ENCODE measurements around the gene PGBD4. TPM values are rescaled to one million over a fixed set of nuclear protein-coding genes. Genes with fewer than 3 reads are reported as not detected.
"Not testable (repeated sequence)": the region's sequence is repeated elsewhere in the genome, so short reads cannot be mapped to it uniquely, and the experiment has no call there.

Gene PGBD4
- total RNA-seq, 1 donor from 2014 or later: 4.0 TPM

GRCh38 chr15:34084086-34084485, 17.8 kb upstream of the PGBD4 start:
- intact Hi-C loops (cut with micrococcal nuclease): no loop called here
- no peaks in the 10 kb centered on the region for H3K27me3 Mint-ChIP-seq
- H3K4me1 Mint-ChIP-seq: no peaks in the 10 kb centered on the region
- no peak overlapping the region for H3K27ac Mint-ChIP-seq
- H3K36me3 Mint-ChIP-seq (ENCODE audit: low read depth): peaks cover 33% of the 10 kb centered on the region
- no peaks in the 10 kb centered on the region for H3K9me3 Mint-ChIP-seq
- DNase-seq: no peak
- H3K4me3 Mint-ChIP-seq: no peak overlapping the region

DNA sequence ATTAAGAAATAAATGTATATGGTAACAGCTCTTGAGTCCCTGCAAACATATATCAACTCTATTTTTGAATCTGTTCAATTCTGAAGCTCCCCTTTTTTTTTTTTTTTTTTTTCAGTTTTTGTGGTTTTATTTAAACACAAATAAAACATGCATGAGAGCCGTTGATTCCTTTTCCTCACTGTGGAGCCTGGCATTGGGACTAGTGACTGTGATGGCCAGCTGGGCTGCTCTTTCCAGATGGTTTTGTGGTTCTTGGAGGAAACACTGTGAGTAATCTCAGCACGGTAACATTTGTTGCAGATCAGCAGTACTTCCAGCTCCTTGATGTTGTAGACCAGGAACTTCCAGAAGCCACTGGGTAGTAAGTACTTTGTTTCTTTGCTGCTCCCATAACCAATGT, 16.1 kb upstream of the PGBD4 start:
- Mint-ChIP-seq H3K36me3 (ENCODE audit: low read depth) (peaks cover 43% of the 10 kb centered on the region), H3K27me3 (no peaks in the 10 kb centered on the region), H3K27ac (no peak overlapping the region), H3K4me1 (peaks cover 2% of the 10 kb centered on the region), H3K9me3 (no peaks in the 10 kb centered on the region), H3K4me3 (no peak overlapping the region)
- intact Hi-C loops (cut with micrococcal nuclease): no loop called here
- no peak for DNase-seq

- peaks cover 31% of the 10 kb centered on the region for H3K36me3 Mint-ChIP-seq (ENCODE audit: low read depth)
- H3K4me1 Mint-ChIP-seq: peaks cover 30% of the 10 kb centered on the region
- H3K27ac Mint-ChIP-seq: no peak overlapping the region
- H3K27me3 Mint-ChIP-seq: peaks cover 2% of the 10 kb centered on the region
- intact Hi-C loops (cut with micrococcal nuclease): loop anchor here (5.0 to 10.0 kb wide), 4 partner anchors 265 to 898 kb away; partner anchors contain the start of genes GOLGA8A, GOLGA8B and LPCAT4
- DNase-seq: no peak
- H3K9me3 Mint-ChIP-seq: peaks cover 9% of the 10 kb centered on the region
- peak overlapping the region; percentile 100 for H3K4me3 Mint-ChIP-seq
Observed at GRCh38 chr15:34099914-34100313, 2.0 kb upstream of the PGBD4 start.

DNA sequence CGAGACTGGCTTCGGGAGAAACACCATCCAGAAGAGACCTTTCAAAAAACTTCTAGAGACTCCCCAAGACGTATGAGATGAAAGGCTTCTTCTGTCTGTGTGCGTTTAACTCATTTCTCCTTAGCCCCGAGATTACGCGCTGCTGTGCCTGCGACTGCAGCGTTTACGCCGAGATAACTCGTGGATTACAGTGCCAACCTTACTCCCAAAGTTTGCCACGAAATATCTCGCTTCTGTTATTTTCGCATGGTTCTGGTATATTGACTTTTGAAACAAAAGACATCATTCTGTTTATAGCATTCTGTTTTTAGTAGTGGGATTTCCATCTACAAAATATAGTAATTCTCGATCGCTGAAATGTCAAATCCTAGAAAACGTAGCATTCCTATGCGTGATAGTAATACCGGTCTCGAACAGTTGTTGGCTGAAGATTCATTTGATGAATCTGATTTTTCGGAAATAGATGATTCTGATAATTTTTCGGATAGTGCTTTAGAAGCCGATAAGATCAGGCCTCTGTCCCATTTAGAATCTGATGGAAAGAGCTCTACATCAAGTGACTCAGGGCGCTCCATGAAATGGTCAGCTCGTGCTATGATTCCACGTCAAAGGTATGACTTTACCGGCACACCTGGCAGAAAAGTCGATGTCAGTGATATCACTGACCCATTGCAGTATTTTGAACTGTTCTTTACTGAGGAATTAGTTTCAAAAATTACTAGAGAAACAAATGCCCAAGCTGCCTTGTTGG, 467 bp downstream of the PGBD4 start:
- Mint-ChIP-seq H3K27me3 (peaks cover 2% of the 10 kb centered on the region), H3K36me3 (ENCODE audit: low read depth) (peaks cover 36% of the 10 kb centered on the region), H3K27ac (peak overlapping the region; percentile 100), H3K4me3 (peak overlapping the region; percentile 100), H3K9me3 (peaks cover 9% of the 10 kb centered on the region), H3K4me1 (peaks cover 29% of the 10 kb centered on the region)
- intact Hi-C loops (cut with micrococcal nuclease): loop anchor here (1.0 to 10.0 kb wide), 7 partner anchors 108 to 900 kb away; partner anchors contain the start of genes AQR, GOLGA8A, GOLGA8B and KATNBL1
- DNase-seq: no peak

GRCh38 chr15:34106423-34106822, 4.5 kb downstream of the PGBD4 start:
- Mint-ChIP-seq H3K4me3 (no peak overlapping the region), H3K27me3 (peaks cover 2% of the 10 kb centered on the region), H3K27ac (no peak overlapping the region), H3K4me1 (peaks cover 17% of the 10 kb centered on the region), H3K36me3 (ENCODE audit: low read depth) (peaks cover 35% of the 10 kb centered on the region), H3K9me3 (peaks cover 9% of the 10 kb centered on the region)
- intact Hi-C loops (cut with micrococcal nuclease): loop anchor here (10.0 kb wide), 2 partner anchors 258 to 328 kb away; partner anchors contain the start of genes GOLGA8A and LPCAT4
- no peak for DNase-seq

DNA sequence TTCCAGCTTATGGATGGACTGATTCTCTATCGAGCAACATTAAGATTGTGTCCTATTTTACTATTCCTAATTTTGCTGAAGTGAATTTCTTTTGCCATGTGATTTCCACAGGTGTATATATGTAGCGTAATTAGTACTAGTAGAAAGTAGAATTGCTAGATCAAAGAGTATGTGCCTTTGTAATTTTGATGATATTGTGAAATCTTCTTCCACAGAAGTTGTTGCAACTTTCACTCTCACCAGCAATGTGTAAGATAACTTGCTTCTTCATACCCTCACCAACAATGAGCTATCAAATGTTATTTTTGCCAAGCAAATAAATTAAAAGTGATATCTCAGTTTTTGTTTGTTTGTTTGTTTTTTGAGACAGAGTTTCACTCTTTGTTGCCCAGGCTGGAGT, 5.4 kb downstream of the PGBD4 start:
- Mint-ChIP-seq H3K27me3 (no peaks in the 10 kb centered on the region), H3K4me1 (peaks cover 12% of the 10 kb centered on the region), H3K36me3 (ENCODE audit: low read depth) (peaks cover 28% of the 10 kb centered on the region), H3K27ac (no peak overlapping the region), H3K9me3 (peaks cover 9% of the 10 kb centered on the region), H3K4me3 (no peak overlapping the region)
- no peak for DNase-seq
- intact Hi-C loops (cut with micrococcal nuclease): loop anchor here (10.0 kb wide), 2 partner anchors 257 to 327 kb away; partner anchors contain the start of genes GOLGA8A and LPCAT4

GRCh38 chr15:34109797-34110663, 8.1 kb downstream of the PGBD4 start:
- peaks cover 5% of the 10 kb centered on the region for H3K4me1 Mint-ChIP-seq
- no peak overlapping the region for H3K4me3 Mint-ChIP-seq
- peak; percentile 74 for DNase-seq
- peaks cover 2% of the 10 kb centered on the region for H3K27me3 Mint-ChIP-seq
- intact Hi-C loops (cut with micrococcal nuclease): loop anchor here (1.0 to 10.0 kb wide), 3 partner anchors 100 to 325 kb away; partner anchors contain the start of genes GOLGA8A, KATNBL1 and LPCAT4
- H3K27ac Mint-ChIP-seq: no peak overlapping the region
- peaks cover 8% of the 10 kb centered on the region for H3K36me3 Mint-ChIP-seq (ENCODE audit: low read depth)
- H3K9me3 Mint-ChIP-seq: no peaks in the 10 kb centered on the region

GRCh38 chr15:34111488-34111887, 9.6 kb downstream of the PGBD4 start:
- intact Hi-C loops (cut with micrococcal nuclease): no loop called here
- Mint-ChIP-seq H3K27ac (no peak overlapping the region), H3K4me3 (no peak overlapping the region), H3K9me3 (no peaks in the 10 kb centered on the region), H3K36me3 (ENCODE audit: low read depth) (peaks cover under 1% of the 10 kb centered on the region), H3K27me3 (peaks cover 2% of the 10 kb centered on the region), H3K4me1 (peaks cover 5% of the 10 kb centered on the region)
- DNase-seq: no peak

- H3K27ac Mint-ChIP-seq: no peak overlapping the region
- H3K4me1 Mint-ChIP-seq: peaks cover 5% of the 10 kb centered on the region
- no peak overlapping the region for H3K4me3 Mint-ChIP-seq
- intact Hi-C loops (cut with micrococcal nuclease): no loop called here
- H3K36me3 Mint-ChIP-seq (ENCODE audit: low read depth): no peaks in the 10 kb centered on the region
- no peak for DNase-seq
- no peaks in the 10 kb centered on the region for H3K9me3 Mint-ChIP-seq
- peaks cover 4% of the 10 kb centered on the region for H3K27me3 Mint-ChIP-seq
Observed at GRCh38 chr15:34114215-34114614, 12.3 kb downstream of the PGBD4 start.

DNA sequence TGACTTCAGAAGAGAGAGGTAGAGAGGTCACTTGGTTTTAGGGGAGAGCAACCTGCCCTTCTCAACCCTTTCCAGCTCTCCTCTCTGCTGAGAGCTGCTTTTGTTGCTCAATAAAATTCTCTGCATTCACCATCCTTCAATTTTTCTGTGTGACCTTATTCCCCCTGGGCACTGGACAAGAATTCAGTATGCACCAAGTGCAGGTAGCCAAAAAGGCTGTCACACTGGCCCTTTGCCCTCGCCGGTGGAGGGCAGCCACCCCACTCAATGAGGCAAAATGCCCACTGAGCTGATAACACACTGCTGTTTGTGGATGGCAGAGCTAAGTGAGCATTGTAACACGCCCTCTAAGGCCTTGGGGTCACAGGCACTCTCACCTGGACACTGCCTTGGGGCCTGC, 12.9 kb downstream of the PGBD4 start:
- peaks cover 4% of the 10 kb centered on the region for H3K27me3 Mint-ChIP-seq
- no peak for DNase-seq
- intact Hi-C loops (cut with micrococcal nuclease): no loop called here
- H3K36me3 Mint-ChIP-seq (ENCODE audit: low read depth): no peaks in the 10 kb centered on the region
- no peak overlapping the region for H3K4me3 Mint-ChIP-seq
- no peaks in the 10 kb centered on the region for H3K9me3 Mint-ChIP-seq
- no peak overlapping the region for H3K27ac Mint-ChIP-seq
- H3K4me1 Mint-ChIP-seq: peaks cover 5% of the 10 kb centered on the region

DNA sequence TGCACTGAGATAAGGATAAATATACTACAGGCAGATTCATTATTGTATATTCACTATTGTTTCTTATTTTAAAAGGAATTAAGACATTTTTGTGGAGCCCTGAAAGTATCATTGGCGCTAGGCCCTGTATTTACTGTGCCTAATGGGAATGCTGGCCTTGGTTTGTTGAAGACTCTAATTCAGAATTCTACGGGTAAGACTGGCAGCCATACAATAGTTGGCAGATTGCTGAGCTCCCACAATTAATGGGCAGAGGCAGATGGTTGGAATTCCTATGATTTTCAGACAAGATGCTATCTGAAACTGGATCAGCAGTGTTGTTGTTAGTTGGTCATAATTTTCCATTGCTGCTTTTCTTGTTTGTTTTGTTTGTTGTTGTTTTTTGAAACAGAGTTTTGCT, 14.7 kb downstream of the PGBD4 start:
- no peak for DNase-seq
- Mint-ChIP-seq H3K4me3 (no peak overlapping the region), H3K9me3 (no peaks in the 10 kb centered on the region), H3K36me3 (ENCODE audit: low read depth) (no peaks in the 10 kb centered on the region), H3K27me3 (peaks cover 6% of the 10 kb centered on the region), H3K27ac (no peak overlapping the region), H3K4me1 (no peaks in the 10 kb centered on the region)
- intact Hi-C loops (cut with micrococcal nuclease): no loop called here

GRCh38 chr15:34119291-34119690, 17.4 kb downstream of the PGBD4 start:
- intact Hi-C loops (cut with micrococcal nuclease): no loop called here
- Mint-ChIP-seq H3K4me1 (no peaks in the 10 kb centered on the region), H3K27me3 (peaks cover 6% of the 10 kb centered on the region), H3K27ac (no peak overlapping the region), H3K36me3 (ENCODE audit: low read depth) (no peaks in the 10 kb centered on the region), H3K4me3 (no peak overlapping the region), H3K9me3 (no peaks in the 10 kb centered on the region)
- no peak for DNase-seq

GRCh38 chr15:34120420-34120819, 18.5 kb downstream of the PGBD4 start:
- intact Hi-C loops (cut with micrococcal nuclease); H3K36me3 Mint-ChIP-seq (ENCODE audit: low read depth): not testable (repeated sequence)

GRCh38 chr15:34121786-34122185, 19.9 kb downstream of the PGBD4 start:
- peaks cover 11% of the 10 kb centered on the region for H3K27me3 Mint-ChIP-seq
- DNase-seq; H3K4me1 Mint-ChIP-seq; H3K4me3 Mint-ChIP-seq; H3K9me3 Mint-ChIP-seq; intact Hi-C loops (cut with micrococcal nuclease); H3K27ac Mint-ChIP-seq; H3K36me3 Mint-ChIP-seq (ENCODE audit: low read depth): not testable (repeated sequence)

More at GRCh38 chr15:34120420-34120819, 18.5 kb downstream of the PGBD4 start:
- DNase-seq, H3K27ac Mint-ChIP-seq, H3K9me3 Mint-ChIP-seq, H3K27me3 Mint-ChIP-seq, H3K4me3 Mint-ChIP-seq, H3K4me1 Mint-ChIP-seq: not testable (repeated sequence)
